ENCODE data around the gene UBR7. TPM values are rescaled to one million over a fixed set of nuclear protein-coding genes. Genes with fewer than 3 reads are reported as not detected.
A peak's percentile ranks its signal among the peaks of the same experiment; 100 is the strongest.

The UBR7 gene, protein sequence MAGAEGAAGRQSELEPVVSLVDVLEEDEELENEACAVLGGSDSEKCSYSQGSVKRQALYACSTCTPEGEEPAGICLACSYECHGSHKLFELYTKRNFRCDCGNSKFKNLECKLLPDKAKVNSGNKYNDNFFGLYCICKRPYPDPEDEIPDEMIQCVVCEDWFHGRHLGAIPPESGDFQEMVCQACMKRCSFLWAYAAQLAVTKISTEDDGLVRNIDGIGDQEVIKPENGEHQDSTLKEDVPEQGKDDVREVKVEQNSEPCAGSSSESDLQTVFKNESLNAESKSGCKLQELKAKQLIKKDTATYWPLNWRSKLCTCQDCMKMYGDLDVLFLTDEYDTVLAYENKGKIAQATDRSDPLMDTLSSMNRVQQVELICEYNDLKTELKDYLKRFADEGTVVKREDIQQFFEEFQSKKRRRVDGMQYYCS
- total RNA-seq (2021) (21.1 to 28.9 TPM (median 24.0 TPM) in 3 replicates), Bru-seq, nascent RNA (percentile 66 among the genes with signal in this experiment)
- long read RNA-seq, experiment 1, transcript UBR7-201 (11 exons, 3,694 nt): major isoform, 179 of 228 reads
- long read RNA-seq, experiment 1, transcript UBR7-202 (10 exons, 1,276 nt): minor isoform, 8 of 228 reads
- long read RNA-seq, experiment 1, partial matches to known transcripts: 3 of 228 reads
- long read RNA-seq, experiment 1, other reads (novel, unspliced or antisense): 38 of 228 reads
- long read RNA-seq, experiment 2, transcript UBR7-201 (11 exons, 3,694 nt): major isoform, 11 of 30 reads
- long read RNA-seq, experiment 2, partial matches to known transcripts: 3 of 30 reads
- long read RNA-seq, experiment 2, other reads (novel, unspliced or antisense): 15 of 30 reads
- long read RNA-seq, experiment 3, transcript UBR7-201 (11 exons, 3,694 nt): major isoform, 41 of 56 reads
- long read RNA-seq, experiment 3, partial matches to known transcripts: 3 of 56 reads
- long read RNA-seq, experiment 3, other reads (novel, unspliced or antisense): 11 of 56 reads

DNA sequence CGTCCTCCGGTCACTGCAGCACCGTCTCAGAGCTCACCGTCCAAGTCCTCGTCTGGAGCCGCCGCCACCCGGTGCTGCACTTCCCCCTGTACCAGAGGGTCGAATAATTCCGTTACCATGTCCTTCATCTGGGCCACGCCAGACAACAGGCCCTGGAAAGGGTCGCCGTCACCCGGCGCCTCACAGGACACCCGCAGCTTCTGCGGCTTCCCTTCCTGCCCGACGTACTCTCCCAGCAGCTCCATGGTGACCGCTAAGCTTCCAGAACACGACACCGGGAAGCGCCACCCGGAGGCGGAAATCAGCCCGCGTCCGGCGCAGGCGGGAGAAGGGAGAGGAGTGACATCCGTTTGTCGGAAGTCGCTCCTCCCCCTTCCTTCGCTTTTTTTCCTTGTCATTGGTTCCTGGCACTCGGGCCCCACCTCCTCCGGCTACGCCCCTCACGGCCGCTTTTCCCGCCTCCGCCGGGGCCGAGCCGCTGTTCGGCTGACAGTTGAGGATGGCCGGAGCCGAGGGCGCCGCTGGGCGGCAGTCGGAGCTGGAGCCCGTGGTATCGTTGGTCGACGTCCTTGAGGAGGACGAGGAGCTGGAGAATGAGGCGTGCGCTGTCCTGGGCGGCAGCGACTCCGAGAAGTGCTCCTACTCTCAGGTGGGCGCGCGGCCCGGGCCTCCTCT is at the start of gene UBR7, which contains the start of gene GON7:
TSS of gene UBR7 (plus strand) at position 464 of the 675 bp plus-strand sequence. CDS start at position 500, 36 bp downstream.
TSS of gene GON7 (minus strand) at position 273 of the 675 bp plus-strand sequence. CDS start at position 245, 28 bp downstream.
- H3K4me1 Mint-ChIP-seq: peaks cover 14% of the 10 kb centered on the region
- ChIA-PET CTCF (interaction anchor here (0.6 to 3.3 kb wide), 48 partner anchors 9 to 733 kb away, joined by 3 to 34 read pairs (median 4); partner anchors contain the start of genes LYSET and MOAP1), POLR2A (interaction anchor here (1.0 to 2.5 kb wide), 5 partner anchors 9 to 128 kb away, joined by 4 to 23 read pairs (median 4); partner anchors contain the start of genes ITPK1, LYSET and MOAP1)
- H3K4me3 Mint-ChIP-seq: peak within 1 kb of the TSS; percentile 99
- H3K9me3 Mint-ChIP-seq: no peaks in the 10 kb centered on the region
- H3K36me3 Mint-ChIP-seq: peaks cover 8% of the 10 kb centered on the region
- peak; percentile 97 for DNase-seq (ENCODE audit: low spot score)
- no peaks in the 10 kb centered on the region for H3K27me3 Mint-ChIP-seq (ENCODE audit: low read depth)
- ATAC-seq: peak; percentile 92
- peak within 1 kb of the TSS; percentile 99 for H3K27ac Mint-ChIP-seq
- TF ChIP-seq, protein P1, sequence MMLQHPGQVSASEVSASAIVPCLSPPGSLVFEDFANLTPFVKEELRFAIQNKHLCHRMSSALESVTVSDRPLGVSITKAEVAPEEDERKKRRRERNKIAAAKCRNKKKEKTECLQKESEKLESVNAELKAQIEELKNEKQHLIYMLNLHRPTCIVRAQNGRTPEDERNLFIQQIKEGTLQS (CRISPR knock-in tag; conservative IDR thresholded peaks at IDR 0.05): no peak
- TF ChIP-seq KAT7 (CRISPR knock-in tag; IDR thresholded peaks at IDR 0.05; ENCODE audit: borderline replicate concordance) (no peak), FOXP1 (CRISPR knock-in tag; IDR thresholded peaks at IDR 0.05; ENCODE audit: borderline replicate concordance) (peak; percentile 86; the same call in 1 of the 2 replicates), CREB1 (CRISPR knock-in tag; IDR thresholded peaks at IDR 0.05) (peak; percentile 72; the same call in 1 of the 2 replicates), RORB (CRISPR knock-in tag; IDR thresholded peaks at IDR 0.05) (no peak), ETV6 (CRISPR knock-in tag; IDR thresholded peaks at IDR 0.05) (peak; percentile 95), ZNF263 (CRISPR knock-in tag; IDR thresholded peaks at IDR 0.05; ENCODE audit: low read depth) (peak; percentile 37; the same call in 1 of the 2 replicates), JUN (CRISPR knock-in tag; IDR thresholded peaks at IDR 0.05) (peak; percentile 73; the same call in 1 of the 2 replicates), NR1H2 (CRISPR knock-in tag; IDR thresholded peaks at IDR 0.05) (no peak), NFE2L1 (CRISPR knock-in tag; IDR thresholded peaks at IDR 0.05) (peak; percentile 80; the same call in 1 of the 2 replicates), NFATC4 (CRISPR knock-in tag; IDR thresholded peaks at IDR 0.05) (no peak), CREM (CRISPR knock-in tag; IDR thresholded peaks at IDR 0.05) (peak; percentile 70; the same call in 1 of the 2 replicates), IRF2 (CRISPR knock-in tag; IDR thresholded peaks at IDR 0.05; ENCODE audit: borderline replicate concordance, low read depth) (no peak), SOX15 (CRISPR knock-in tag; IDR thresholded peaks at IDR 0.05) (no peak), ZNF423 (CRISPR knock-in tag; IDR thresholded peaks at IDR 0.05) (no peak), HMGA2 (CRISPR knock-in tag; IDR thresholded peaks at IDR 0.05) (no peak)
- TF ChIP-seq, protein P2, sequence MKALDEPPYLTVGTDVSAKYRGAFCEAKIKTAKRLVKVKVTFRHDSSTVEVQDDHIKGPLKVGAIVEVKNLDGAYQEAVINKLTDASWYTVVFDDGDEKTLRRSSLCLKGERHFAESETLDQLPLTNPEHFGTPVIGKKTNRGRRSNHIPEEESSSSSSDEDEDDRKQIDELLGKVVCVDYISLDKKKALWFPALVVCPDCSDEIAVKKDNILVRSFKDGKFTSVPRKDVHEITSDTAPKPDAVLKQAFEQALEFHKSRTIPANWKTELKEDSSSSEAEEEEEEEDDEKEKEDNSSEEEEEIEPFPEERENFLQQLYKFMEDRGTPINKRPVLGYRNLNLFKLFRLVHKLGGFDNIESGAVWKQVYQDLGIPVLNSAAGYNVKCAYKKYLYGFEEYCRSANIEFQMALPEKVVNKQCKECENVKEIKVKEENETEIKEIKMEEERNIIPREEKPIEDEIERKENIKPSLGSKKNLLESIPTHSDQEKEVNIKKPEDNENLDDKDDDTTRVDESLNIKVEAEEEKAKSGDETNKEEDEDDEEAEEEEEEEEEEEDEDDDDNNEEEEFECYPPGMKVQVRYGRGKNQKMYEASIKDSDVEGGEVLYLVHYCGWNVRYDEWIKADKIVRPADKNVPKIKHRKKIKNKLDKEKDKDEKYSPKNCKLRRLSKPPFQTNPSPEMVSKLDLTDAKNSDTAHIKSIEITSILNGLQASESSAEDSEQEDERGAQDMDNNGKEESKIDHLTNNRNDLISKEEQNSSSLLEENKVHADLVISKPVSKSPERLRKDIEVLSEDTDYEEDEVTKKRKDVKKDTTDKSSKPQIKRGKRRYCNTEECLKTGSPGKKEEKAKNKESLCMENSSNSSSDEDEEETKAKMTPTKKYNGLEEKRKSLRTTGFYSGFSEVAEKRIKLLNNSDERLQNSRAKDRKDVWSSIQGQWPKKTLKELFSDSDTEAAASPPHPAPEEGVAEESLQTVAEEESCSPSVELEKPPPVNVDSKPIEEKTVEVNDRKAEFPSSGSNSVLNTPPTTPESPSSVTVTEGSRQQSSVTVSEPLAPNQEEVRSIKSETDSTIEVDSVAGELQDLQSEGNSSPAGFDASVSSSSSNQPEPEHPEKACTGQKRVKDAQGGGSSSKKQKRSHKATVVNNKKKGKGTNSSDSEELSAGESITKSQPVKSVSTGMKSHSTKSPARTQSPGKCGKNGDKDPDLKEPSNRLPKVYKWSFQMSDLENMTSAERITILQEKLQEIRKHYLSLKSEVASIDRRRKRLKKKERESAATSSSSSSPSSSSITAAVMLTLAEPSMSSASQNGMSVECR (CRISPR knock-in tag; IDR thresholded peaks at IDR 0.05; ENCODE audit: borderline replicate concordance): peak; percentile 58; the same call in 1 of the 2 replicates
- TF ChIP-seq, protein P3, sequence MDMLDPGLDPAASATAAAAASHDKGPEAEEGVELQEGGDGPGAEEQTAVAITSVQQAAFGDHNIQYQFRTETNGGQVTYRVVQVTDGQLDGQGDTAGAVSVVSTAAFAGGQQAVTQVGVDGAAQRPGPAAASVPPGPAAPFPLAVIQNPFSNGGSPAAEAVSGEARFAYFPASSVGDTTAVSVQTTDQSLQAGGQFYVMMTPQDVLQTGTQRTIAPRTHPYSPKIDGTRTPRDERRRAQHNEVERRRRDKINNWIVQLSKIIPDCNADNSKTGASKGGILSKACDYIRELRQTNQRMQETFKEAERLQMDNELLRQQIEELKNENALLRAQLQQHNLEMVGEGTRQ (CRISPR knock-in tag; IDR thresholded peaks at IDR 0.05): no peak; the same call in 1 of the 2 replicates
- TF ChIP-seq, protein P4, sequence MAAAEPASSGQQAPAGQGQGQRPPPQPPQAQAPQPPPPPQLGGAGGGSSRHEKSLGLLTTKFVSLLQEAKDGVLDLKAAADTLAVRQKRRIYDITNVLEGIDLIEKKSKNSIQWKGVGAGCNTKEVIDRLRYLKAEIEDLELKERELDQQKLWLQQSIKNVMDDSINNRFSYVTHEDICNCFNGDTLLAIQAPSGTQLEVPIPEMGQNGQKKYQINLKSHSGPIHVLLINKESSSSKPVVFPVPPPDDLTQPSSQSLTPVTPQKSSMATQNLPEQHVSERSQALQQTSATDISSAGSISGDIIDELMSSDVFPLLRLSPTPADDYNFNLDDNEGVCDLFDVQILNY (CRISPR knock-in tag; IDR thresholded peaks at IDR 0.05): peak; percentile 99
- TF ChIP-seq, protein P5, sequence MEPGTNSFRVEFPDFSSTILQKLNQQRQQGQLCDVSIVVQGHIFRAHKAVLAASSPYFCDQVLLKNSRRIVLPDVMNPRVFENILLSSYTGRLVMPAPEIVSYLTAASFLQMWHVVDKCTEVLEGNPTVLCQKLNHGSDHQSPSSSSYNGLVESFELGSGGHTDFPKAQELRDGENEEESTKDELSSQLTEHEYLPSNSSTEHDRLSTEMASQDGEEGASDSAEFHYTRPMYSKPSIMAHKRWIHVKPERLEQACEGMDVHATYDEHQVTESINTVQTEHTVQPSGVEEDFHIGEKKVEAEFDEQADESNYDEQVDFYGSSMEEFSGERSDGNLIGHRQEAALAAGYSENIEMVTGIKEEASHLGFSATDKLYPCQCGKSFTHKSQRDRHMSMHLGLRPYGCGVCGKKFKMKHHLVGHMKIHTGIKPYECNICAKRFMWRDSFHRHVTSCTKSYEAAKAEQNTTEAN (CRISPR knock-in tag; IDR thresholded peaks at IDR 0.05): peak; percentile 80; the same call in 1 of the 2 replicates
- TF ChIP-seq, protein P6, sequence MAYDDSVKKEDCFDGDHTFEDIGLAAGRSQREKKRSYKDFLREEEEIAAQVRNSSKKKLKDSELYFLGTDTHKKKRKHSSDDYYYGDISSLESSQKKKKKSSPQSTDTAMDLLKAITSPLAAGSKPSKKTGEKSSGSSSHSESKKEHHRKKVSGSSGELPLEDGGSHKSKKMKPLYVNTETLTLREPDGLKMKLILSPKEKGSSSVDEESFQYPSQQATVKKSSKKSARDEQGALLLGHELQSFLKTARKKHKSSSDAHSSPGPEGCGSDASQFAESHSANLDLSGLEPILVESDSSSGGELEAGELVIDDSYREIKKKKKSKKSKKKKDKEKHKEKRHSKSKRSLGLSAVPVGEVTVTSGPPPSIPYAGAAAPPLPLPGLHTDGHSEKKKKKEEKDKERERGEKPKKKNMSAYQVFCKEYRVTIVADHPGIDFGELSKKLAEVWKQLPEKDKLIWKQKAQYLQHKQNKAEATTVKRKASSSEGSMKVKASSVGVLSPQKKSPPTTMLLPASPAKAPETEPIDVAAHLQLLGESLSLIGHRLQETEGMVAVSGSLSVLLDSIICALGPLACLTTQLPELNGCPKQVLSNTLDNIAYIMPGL (CRISPR knock-in tag; IDR thresholded peaks at IDR 0.05): peak; percentile 33; the same call in 1 of the 2 replicates
- TF ChIP-seq, protein P7, sequence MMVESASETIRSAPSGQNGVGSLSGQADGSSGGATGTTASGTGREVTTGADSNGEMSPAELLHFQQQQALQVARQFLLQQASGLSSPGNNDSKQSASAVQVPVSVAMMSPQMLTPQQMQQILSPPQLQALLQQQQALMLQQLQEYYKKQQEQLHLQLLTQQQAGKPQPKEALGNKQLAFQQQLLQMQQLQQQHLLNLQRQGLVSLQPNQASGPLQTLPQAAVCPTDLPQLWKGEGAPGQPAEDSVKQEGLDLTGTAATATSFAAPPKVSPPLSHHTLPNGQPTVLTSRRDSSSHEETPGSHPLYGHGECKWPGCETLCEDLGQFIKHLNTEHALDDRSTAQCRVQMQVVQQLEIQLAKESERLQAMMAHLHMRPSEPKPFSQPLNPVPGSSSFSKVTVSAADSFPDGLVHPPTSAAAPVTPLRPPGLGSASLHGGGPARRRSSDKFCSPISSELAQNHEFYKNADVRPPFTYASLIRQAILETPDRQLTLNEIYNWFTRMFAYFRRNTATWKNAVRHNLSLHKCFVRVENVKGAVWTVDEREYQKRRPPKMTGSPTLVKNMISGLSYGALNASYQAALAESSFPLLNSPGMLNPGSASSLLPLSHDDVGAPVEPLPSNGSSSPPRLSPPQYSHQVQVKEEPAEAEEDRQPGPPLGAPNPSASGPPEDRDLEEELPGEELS (CRISPR knock-in tag; IDR thresholded peaks at IDR 0.05): peak; percentile 69; the same call in 1 of the 2 replicates
